T-cell (primary cell): ENCODE results near the gene TMBIM6. TPM values are rescaled to one million over a fixed set of nuclear protein-coding genes. Genes with fewer than 3 reads are reported as not detected.

Source experiments
- ATAC-seq, 4 experiments: fragments of 200-7000 bp in 3 of 4; fragments of 150-1000 bp in 1 of 4; cut with Tn5 transposase; replicated peaks in 1 of 4; 1 replicate in 3 of 4; 2 replicates in 1 of 4; pipeline ENCODE4 v1.10.0; 2021; ENCODE audit warnings: moderate library complexity in 3 of 4, mild to moderate bottlenecking in 2 of 4, moderate number of reproducible peaks in 1 of 4
- CTCF ChIA-PET, 2 donors: fragments of 300-600 bp; sonication (Branson Sonifier 250); formaldehyde crosslinking; loops; one replicate each; lab custom pipeline; 2022; ENCODE audit warnings: antibody characterized with exemption in 2 of 2; lab: Charles Lee
- POLR2A ChIA-PET, 2 donors: fragments of 300-600 bp; sonication (Branson Sonifier 250); formaldehyde crosslinking; loops; one replicate each; lab custom pipeline; 2022; ENCODE audit warnings: antibody characterized with exemption in 2 of 2; lab: Charles Lee
- DNase-seq, 35 experiments: peaks; one replicate each; pipeline versions ENCODE4 v3.0.0 to v3.0.0-alpha.2; 2013 to 2023
- H3K27ac ChIP-seq: one replicate; pipeline ENCODE4 v1.5.1; 2013; ENCODE audit warnings: low read length
- H3K27me3 ChIP-seq, 2 experiments: replicated peaks in 1 of 2; 1 replicate in 1 of 2; 2 replicates in 1 of 2; pipeline versions ENCODE4 v1.6.1 to v1.7.0; 2013; ENCODE audit warnings: low read length in 1 of 2, mixed read lengths in 1 of 2; ENCODE audit not compliant: control insufficient read depth in 2 of 2, insufficient read depth in 2 of 2; ENCODE audit errors: extremely low read depth in 1 of 2
- H3K36me3 ChIP-seq, 2 donors: 1 replicate in 1 of 2; 2 replicates in 1 of 2; pipeline versions ENCODE4 v1.6.1 to v1.7.0; 2013; ENCODE audit warnings: low read length in 1 of 2; ENCODE audit not compliant: control insufficient read depth in 2 of 2, insufficient read depth in 1 of 2; ENCODE audit errors: extremely low read depth in 1 of 2
- H3K4me1 ChIP-seq, 2 experiments: 1 replicate in 1 of 2; 2 replicates in 1 of 2; pipeline versions ENCODE4 v1.6.1 to v1.7.0; 2013; ENCODE audit warnings: low read length in 2 of 2, mixed read lengths in 1 of 2; ENCODE audit not compliant: insufficient read depth in 2 of 2, control insufficient read depth in 1 of 2; ENCODE audit errors: extremely low read depth in 1 of 2
- H3K4me3 ChIP-seq, 2 donors: 1 replicate in 1 of 2; 2 replicates in 1 of 2; pipeline versions ENCODE4 v1.5.1 to v1.7.0; 2013; ENCODE audit warnings: mild to moderate bottlenecking in 2 of 2, low read length in 1 of 2, moderate library complexity in 1 of 2; ENCODE audit not compliant: control insufficient read depth in 1 of 2; ENCODE audit errors: extremely low read depth in 1 of 2
- H3K9me3 ChIP-seq: 2 replicates; pipeline ENCODE4 v1.7.0; 2013
- H3K27ac Mint-ChIP-seq, 2 donors: one replicate each; pipeline ENCODE4 v1.8.0; 2020 to 2021; ENCODE audit warnings: mild to moderate bottlenecking in 2 of 2, mixed read lengths in 2 of 2
- H3K27me3 Mint-ChIP-seq, 2 donors: one replicate each; pipeline ENCODE4 v1.8.0; 2021 to 2022; ENCODE audit warnings: mixed read lengths in 2 of 2
- H3K36me3 Mint-ChIP-seq: one replicate; pipeline ENCODE4 v1.8.0; 2021; ENCODE audit warnings: mixed read lengths
- H3K4me1 Mint-ChIP-seq, 3 donors: one replicate each; pipeline ENCODE4 v1.8.0; 2020 to 2022; ENCODE audit warnings: mixed read lengths in 3 of 3, mild to moderate bottlenecking in 1 of 3
- H3K4me3 Mint-ChIP-seq, 3 donors: one replicate each; pipeline ENCODE4 v1.8.0; 2020 to 2022; ENCODE audit warnings: mild to moderate bottlenecking in 3 of 3, mixed read lengths in 3 of 3, moderate library complexity in 3 of 3
- H3K9me3 Mint-ChIP-seq, 3 donors: one replicate each; pipeline ENCODE4 v1.8.0; 2020 to 2022; ENCODE audit warnings: mixed read lengths in 3 of 3
- WGBS: methylation state at CpG from one replicate; pipeline ENCODE4 v1.1.5; 2013; ENCODE audit warnings: missing lambda C conversion rate; ENCODE audit not compliant: insufficient coverage; 5-methylcytosine and 5-hydroxymethylcytosine counted together
- total RNA-seq, 35 experiments: library from RNA in 6 of 35; stranded (reverse) in 6 of 35; fragments of 120-200 nt in 1 of 35; gene quantifications; one replicate each; pipeline versions ENCODE4 v1.2.1 to v1.2.4 and lab custom pipeline; 2013 to 2026

Gene TMBIM6
- total RNA-seq, 5 donors from 2014 or later (not counting 1 experiment from before 2014, with no cell fraction given), result 333 to 426 (median 401) TPM

DNA sequence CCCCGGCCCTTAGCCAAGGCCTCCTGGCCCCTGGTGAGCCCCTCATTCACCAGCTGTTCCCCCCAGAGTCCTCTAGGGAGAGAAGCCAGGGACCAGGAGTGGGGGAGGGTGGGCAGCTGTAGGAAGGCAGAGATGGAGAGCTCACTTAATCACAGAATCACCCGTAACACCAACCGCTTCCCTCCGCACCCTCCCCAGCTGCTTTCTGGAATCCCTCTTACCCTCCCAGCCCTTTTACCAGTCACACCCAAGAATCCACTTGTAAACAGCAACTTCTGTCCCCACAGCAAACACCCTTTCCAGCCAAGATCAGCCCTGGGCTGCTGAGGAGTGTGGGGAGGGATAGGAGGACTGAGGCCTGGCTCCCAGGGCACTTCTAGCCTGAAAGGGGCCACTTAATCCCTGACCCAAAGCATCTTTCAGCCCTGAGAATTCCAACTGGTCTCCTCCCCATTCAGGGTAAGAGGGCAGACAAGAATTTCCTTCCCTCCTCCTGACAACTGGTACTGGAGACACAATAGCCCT, 68.1 kb downstream of the TMBIM6 start:
- Mint-ChIP-seq H3K27ac (no peak overlapping the region), H3K27me3 (no peaks in the 10 kb centered on the region), H3K4me3 (no peak overlapping the region), H3K9me3 (no peaks in the 10 kb centered on the region), H3K4me1 (peaks cover 4 to 11% (median 6%) of the 10 kb centered on the region in 3 donors), H3K36me3 (peaks cover 9% of the 10 kb centered on the region)
- no peak overlapping the region for H3K4me3 ChIP-seq
- POLR2A ChIA-PET, result no interaction called here
- H3K9me3 ChIP-seq, result no peaks in the 10 kb centered on the region
- no CpG with 5 or more reads among the region's 4 CpGs for WGBS
- ATAC-seq (no peak), DNase-seq (no peak)
- H3K36me3 ChIP-seq, result peaks cover 12 to 13% of the 10 kb centered on the region in 2 donors
- H3K4me1 ChIP-seq, result no peaks in the 10 kb centered on the region
- CTCF ChIA-PET, result no interaction called here
- no peaks in the 10 kb centered on the region for H3K27me3 ChIP-seq
- no peak overlapping the region for H3K27ac ChIP-seq

DNA sequence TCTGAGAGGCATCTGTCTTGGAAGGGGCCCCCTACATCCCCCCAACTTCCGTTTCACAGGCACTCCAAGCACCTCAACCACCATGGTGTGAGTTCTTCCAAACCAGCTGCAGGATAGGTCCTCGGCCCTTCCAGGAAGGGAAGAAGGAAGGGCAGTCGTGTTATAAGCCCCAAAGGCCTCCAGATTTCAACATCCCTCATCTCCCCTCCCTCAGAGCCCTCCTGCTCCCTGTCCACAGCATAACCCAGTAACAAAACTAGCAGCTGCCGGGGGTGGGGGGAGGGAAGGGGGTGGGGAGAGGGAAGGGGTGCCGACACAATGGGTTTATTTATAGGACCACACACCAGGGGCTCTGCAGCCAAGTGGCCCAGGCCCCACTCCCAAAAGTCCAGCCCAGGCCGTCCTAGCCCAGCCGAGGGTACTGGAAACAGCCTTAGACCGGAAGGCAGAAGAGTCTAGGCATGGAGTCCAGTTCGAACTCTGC, 68.6 kb downstream of the TMBIM6 start:
- peaks cover 8 to 10% of the 10 kb centered on the region in 2 donors for H3K36me3 ChIP-seq
- POLR2A ChIA-PET, result no interaction called here
- H3K9me3 Mint-ChIP-seq, result no peaks in the 10 kb centered on the region
- H3K4me1 ChIP-seq, result no peaks in the 10 kb centered on the region
- ATAC-seq (no peak), DNase-seq (no peak)
- no peak overlapping the region for H3K4me3 ChIP-seq
- no peaks in the 10 kb centered on the region for H3K27me3 ChIP-seq
- 73% methylated on average over 4 of the region's 9 CpGs for WGBS
- H3K9me3 ChIP-seq, result no peaks in the 10 kb centered on the region
- CTCF ChIA-PET, result interaction anchor here (0.5 to 1.1 kb wide), 3 partner anchors 10 to 343 kb away, joined by 3 to 8 read pairs (median 4); partner anchors contain the start of gene TMBIM6 (in 1 of the 2)
- no peak overlapping the region for H3K4me3 Mint-ChIP-seq
- H3K27ac ChIP-seq, result no peak overlapping the region
- H3K4me1 Mint-ChIP-seq, result peaks cover 4 to 11% (median 6%) of the 10 kb centered on the region in 3 donors
- no peak overlapping the region for H3K27ac Mint-ChIP-seq
- H3K36me3 Mint-ChIP-seq, result peaks cover 11% of the 10 kb centered on the region
- H3K27me3 Mint-ChIP-seq, result no peaks in the 10 kb centered on the region

DNA sequence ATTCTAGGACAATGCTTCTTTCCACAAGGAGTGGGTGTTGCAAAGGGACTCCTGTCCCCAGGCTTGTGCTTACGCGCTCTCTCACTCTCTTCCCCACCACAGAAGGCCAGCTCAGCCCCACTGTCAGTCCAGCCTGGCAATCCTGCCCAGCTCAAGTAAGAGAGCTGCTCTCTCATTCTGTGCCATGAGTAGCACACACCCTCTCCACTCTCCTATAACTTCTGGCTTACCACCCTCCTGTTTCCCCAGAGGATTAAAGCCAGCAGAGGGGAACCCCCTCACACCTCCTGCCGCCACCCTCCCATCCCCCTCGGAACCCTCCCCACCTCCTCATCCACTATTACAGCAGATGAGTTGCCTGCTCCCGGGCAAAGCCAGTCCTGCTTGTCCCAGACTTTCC, 69.8 kb downstream of the TMBIM6 start:
- Mint-ChIP-seq H3K27ac (no peak overlapping the region), H3K9me3 (no peaks in the 10 kb centered on the region), H3K36me3 (peaks cover 10% of the 10 kb centered on the region), H3K27me3 (no peaks in the 10 kb centered on the region), H3K4me3 (no peak overlapping the region), H3K4me1 (peaks cover 4 to 15% (median 6%) of the 10 kb centered on the region in 3 donors)
- ChIA-PET CTCF (interaction anchor here in 1 of 2 donors (0.8 to 1.1 kb wide), 3 partner anchors 9 to 93 kb away, joined by 3 to 6 read pairs (median 3); partner anchors contain the start of gene FAIM2), POLR2A (no interaction called here)
- WGBS, result 87% methylated on average over 5 of the region's 5 CpGs
- H3K4me3 ChIP-seq, result no peak overlapping the region
- no peaks in the 10 kb centered on the region for H3K4me1 ChIP-seq
- no peaks in the 10 kb centered on the region for H3K9me3 ChIP-seq
- DNase-seq, result no peak
- H3K36me3 ChIP-seq, result peaks cover 3 to 4% of the 10 kb centered on the region in 2 donors
- no peaks in the 10 kb centered on the region for H3K27me3 ChIP-seq
- ATAC-seq, result no peak
- H3K27ac ChIP-seq, result no peak overlapping the region

DNA sequence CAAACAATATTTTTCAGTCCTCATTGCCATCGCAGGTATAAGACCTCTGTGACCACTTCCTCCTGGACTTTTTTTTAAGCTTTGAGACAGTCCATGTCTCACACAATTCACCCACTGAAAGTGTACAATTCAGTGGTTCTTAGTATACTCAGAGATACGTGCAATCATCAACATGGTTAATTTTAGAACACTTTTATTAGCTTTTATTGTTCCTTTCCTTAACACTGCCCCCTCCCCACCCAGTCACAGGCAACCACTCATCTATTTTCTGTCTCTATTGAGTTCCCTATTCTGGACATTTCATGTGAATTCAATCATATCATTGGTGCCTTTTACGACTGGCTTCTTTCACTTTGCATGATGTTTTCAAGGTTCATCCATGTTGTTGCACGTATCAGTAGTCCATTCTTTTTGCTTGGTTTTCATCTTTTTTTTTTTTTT, 70.6 kb downstream of the TMBIM6 start:
- CTCF ChIA-PET, result interaction anchor here (0.5 to 0.8 kb wide), 3 partner anchors 8 to 255 kb away, joined by 3 to 6 read pairs (median 4); partner anchors contain the start of gene FAIM2 (in 1 of the 2)
- no peaks in the 10 kb centered on the region for H3K27me3 Mint-ChIP-seq

DNA sequence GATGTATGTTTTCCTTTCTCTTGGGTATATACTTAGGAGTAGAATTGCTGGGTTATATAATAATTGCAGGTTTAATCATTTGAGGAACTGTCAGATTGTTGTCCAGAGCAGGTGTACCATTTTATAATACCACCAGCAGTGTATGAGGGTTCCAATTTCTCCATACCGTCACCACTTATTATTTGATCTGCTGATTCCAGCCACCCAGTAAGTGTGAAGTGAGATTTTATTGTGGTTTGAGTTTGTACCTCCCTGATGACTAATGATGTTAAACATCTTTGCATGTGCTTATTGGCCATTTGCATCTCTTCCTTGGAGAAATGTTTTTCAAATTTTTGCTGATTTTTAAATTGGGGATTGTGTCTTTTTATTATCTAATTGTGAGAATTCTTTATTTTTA, 71.8 kb downstream of the TMBIM6 start:
- H3K27ac ChIP-seq, result no peak overlapping the region
- Mint-ChIP-seq H3K4me1 (peaks cover 7 to 15% (median 8%) of the 10 kb centered on the region in 3 donors), H3K27me3 (no peaks in the 10 kb centered on the region), H3K27ac (no peak overlapping the region), H3K9me3 (no peaks in the 10 kb centered on the region), H3K36me3 (peaks cover 14% of the 10 kb centered on the region), H3K4me3 (no peak overlapping the region)
- ATAC-seq (no peak), DNase-seq (no peak)
- peaks cover 3 to 5% of the 10 kb centered on the region in 2 donors for H3K36me3 ChIP-seq
- H3K9me3 ChIP-seq, result no peaks in the 10 kb centered on the region
- no peak overlapping the region for H3K4me3 ChIP-seq
- WGBS, result no CpG with 5 or more reads among the region's 1 CpG
- ChIA-PET POLR2A (no interaction called here), CTCF (no interaction called here)
- no peaks in the 10 kb centered on the region for H3K4me1 ChIP-seq
- no peaks in the 10 kb centered on the region for H3K27me3 ChIP-seq

More for the DNA sequence above, 70.6 kb downstream of the TMBIM6 start:
- no peaks in the 10 kb centered on the region for H3K27me3 ChIP-seq
- POLR2A ChIA-PET, result no interaction called here
- WGBS, result 72% methylated on average over 3 of the region's 4 CpGs
- no peak overlapping the region for H3K4me3 ChIP-seq
- DNase-seq (no peak), ATAC-seq (no peak)
- H3K9me3 ChIP-seq, result no peaks in the 10 kb centered on the region
- H3K4me1 ChIP-seq, result no peaks in the 10 kb centered on the region
- peaks cover 14% of the 10 kb centered on the region for H3K36me3 Mint-ChIP-seq
- no peaks in the 10 kb centered on the region for H3K9me3 Mint-ChIP-seq
- H3K4me1 Mint-ChIP-seq, result peaks cover 4 to 15% (median 6%) of the 10 kb centered on the region in 3 donors
- H3K27ac ChIP-seq, result no peak overlapping the region
- H3K36me3 ChIP-seq, result peaks cover 3 to 5% of the 10 kb centered on the region in 2 donors
- no peak overlapping the region for H3K27ac Mint-ChIP-seq
- no peak overlapping the region for H3K4me3 Mint-ChIP-seq
